ENCODE results near the gene MYADML2.

The MYADML2 gene

GRCh38 chr17:81899514-81900166, 47.4 kb downstream of the MYADML2 start:
- DNase-seq (ENCODE audit: low read depth in 2 of 2), result no peak

- no peak for DNase-seq (ENCODE audit: low read depth in 2 of 2)
Measured at GRCh38 chr17:81898885-81899284, 48.1 kb downstream of the MYADML2 start.

- no peak for DNase-seq (ENCODE audit: low read depth in 2 of 2)
Measured at GRCh38 chr17:81898029-81898866, 48.8 kb downstream of the MYADML2 start.

- no peak for DNase-seq (ENCODE audit: low read depth in 2 of 2)
Measured at GRCh38 chr17:81895400-81895799, 51.6 kb downstream of the MYADML2 start.

- DNase-seq (ENCODE audit: low read depth in 2 of 2), result no peak
Measured at GRCh38 chr17:81891303-81891552, 55.8 kb downstream of the MYADML2 start.

GRCh38 chr17:81890447-81891302, 56.4 kb downstream of the MYADML2 start:
- DNase-seq (ENCODE audit: low read depth in 2 of 2), result no peak

Measured in activated CD4-positive, alpha-beta T cell treated with anti-CD3 and anti-CD28 coated beads for 24 hours (primary cell).